HepG2 (cell line): ENCODE results near the gene TRPV4. TPM values are rescaled to one million over a fixed set of nuclear protein-coding genes. Genes with fewer than 3 reads are reported as not detected.

ENCODE experiments used
- EED ChIP-seq: sonication (generic); formaldehyde crosslinking; IDR thresholded peaks from 2 replicates; pipeline ENCODE4 v1.5.0; 2020; ENCODE audit warnings: mild to moderate bottlenecking, missing genetic modification reagents
- GRHL1 ChIP-seq: sonication (generic); formaldehyde crosslinking; conservative IDR thresholded peaks from 2 replicates; pipeline ENCODE4 v1.8.0; 2022; ENCODE audit warnings: missing genetic modification reagents
- HIVEP1 ChIP-seq: sonication (generic); formaldehyde crosslinking; IDR thresholded peaks from 2 replicates; pipeline ENCODE4 v1.4.0; 2020; ENCODE audit warnings: mild to moderate bottlenecking, missing genetic modification reagents
- HNF4A ChIP-seq: sonication (generic); formaldehyde crosslinking; IDR thresholded peaks from 2 replicates; pipeline ENCODE4 v1.4.0; 2020; ENCODE audit warnings: missing genetic modification reagents
- KDM6A ChIP-seq: IDR thresholded peaks from 2 replicates; pipeline ENCODE4 v1.6.1; 2016; ENCODE audit warnings: low read depth
- KLF11 ChIP-seq: IDR thresholded peaks from 2 replicates; pipeline ENCODE4 v1.6.1; 2016; ENCODE audit warnings: missing compliant biosample characterization
- SP5 ChIP-seq: IDR thresholded peaks from 2 replicates; pipeline ENCODE4 v1.6.1; 2016; ENCODE audit warnings: low read depth, borderline replicate concordance
- TEAD3 ChIP-seq: optimal IDR thresholded peaks from 2 replicates; pipeline ENCODE3; 2016; ENCODE audit warnings: borderline replicate concordance
- ZNF124 ChIP-seq: sonication (generic); formaldehyde crosslinking; IDR thresholded peaks from 2 replicates; pipeline ENCODE4 v1.4.0; 2020; ENCODE audit warnings: missing genetic modification reagents
- ZNF292 ChIP-seq: sonication (generic); formaldehyde crosslinking; IDR thresholded peaks from 2 replicates; pipeline ENCODE4 v1.8.1; 2022; ENCODE audit warnings: mild to moderate bottlenecking, low read depth, missing genetic modification reagents, borderline replicate concordance
- ZNF329 ChIP-seq: sonication (generic); formaldehyde crosslinking; IDR thresholded peaks from 2 replicates; pipeline ENCODE4 v1.9.0; 2021; ENCODE audit warnings: low read depth, mild to moderate bottlenecking, missing genetic modification reagents
- ZNF768 ChIP-seq: sonication (generic); formaldehyde crosslinking; IDR thresholded peaks from 2 replicates; pipeline ENCODE4 v1.4.0; 2020; ENCODE audit warnings: missing genetic modification reagents
- ZNF775 ChIP-seq: sonication (generic); formaldehyde crosslinking; IDR thresholded peaks from 2 replicates; pipeline ENCODE4 v1.4.0; 2020; ENCODE audit warnings: missing genetic modification reagents, mild to moderate bottlenecking, moderate library complexity, borderline replicate concordance
- ZNF816 ChIP-seq: sonication (generic); formaldehyde crosslinking; IDR thresholded peaks from 2 replicates; pipeline ENCODE4 v1.8.0; 2022; ENCODE audit warnings: missing genetic modification reagents, mild to moderate bottlenecking, borderline replicate concordance
- ZNF878 ChIP-seq: sonication (generic); formaldehyde crosslinking; IDR thresholded peaks from 2 replicates; pipeline ENCODE4 v1.8.1; 2023; ENCODE audit warnings: mild to moderate bottlenecking, missing genetic modification reagents, moderate library complexity
- ZSCAN12 ChIP-seq: sonication (generic); formaldehyde crosslinking; IDR thresholded peaks from 2 replicates; pipeline ENCODE4 v1.9.0; 2021; ENCODE audit warnings: mild to moderate bottlenecking, missing genetic modification reagents
- polyA plus RNA-seq, 8 experiments: library from polyadenylated mRNA; depleted of rRNA in 3 of 8; stranded (reverse) in 7 of 8; unstranded in 1 of 8; fragments of >200 nt; fragmentation: Illumina TruSeq in 4 of 8; extraction: Trizol in 4 of 8; gene quantifications; 2 replicates each; pipeline versions ENCODE4 v1.2.1 to v1.2.3, GENCODE V29; 2011 to 2016; ENCODE audit warnings: low read depth in 4 of 8, missing spikeins in 1 of 8, mixed read lengths in 1 of 8; ENCODE audit not compliant: insufficient read depth in 1 of 8
- total RNA-seq, 5 experiments: library from RNA; depleted of rRNA; stranded (reverse); fragments of >200 nt; fragmentation: Illumina TruSeq; extraction: Trizol; gene quantifications; 2 replicates each; pipeline ENCODE4 v1.2.3, GENCODE V29; 2016; ENCODE audit warnings: low read depth in 1 of 5
- TF ChIP-seq, protein P1 (sequence below): sonication (generic); formaldehyde crosslinking; IDR thresholded peaks from 2 replicates; pipeline ENCODE4 v1.5.1; 2020; ENCODE audit warnings: mild to moderate bottlenecking, missing genetic modification reagents, moderate library complexity
- TF ChIP-seq, protein P2 (sequence below): sonication (generic); formaldehyde crosslinking; IDR thresholded peaks from 2 replicates; pipeline ENCODE4 v1.5.0; 2020; ENCODE audit warnings: mild to moderate bottlenecking, missing genetic modification reagents, borderline replicate concordance
- TF ChIP-seq, protein P3 (sequence below): sonication (generic); formaldehyde crosslinking; IDR thresholded peaks from 2 replicates; pipeline ENCODE4 v1.5.0; 2020; ENCODE audit warnings: mild to moderate bottlenecking, missing genetic modification reagents
- TF ChIP-seq, protein P4 (sequence below): sonication (generic); formaldehyde crosslinking; IDR thresholded peaks from 2 replicates; pipeline ENCODE4 v1.9.0; 2022; ENCODE audit warnings: missing genetic modification reagents, mild to moderate bottlenecking, borderline replicate concordance

TRPV4 gene
- total and polyA plus RNA-seq, 2 of the 13 experiments (the other 11 are each of a cell fraction or from before 2014, with no cell fraction given), result 0.66 to 4.7 TPM

DNA sequence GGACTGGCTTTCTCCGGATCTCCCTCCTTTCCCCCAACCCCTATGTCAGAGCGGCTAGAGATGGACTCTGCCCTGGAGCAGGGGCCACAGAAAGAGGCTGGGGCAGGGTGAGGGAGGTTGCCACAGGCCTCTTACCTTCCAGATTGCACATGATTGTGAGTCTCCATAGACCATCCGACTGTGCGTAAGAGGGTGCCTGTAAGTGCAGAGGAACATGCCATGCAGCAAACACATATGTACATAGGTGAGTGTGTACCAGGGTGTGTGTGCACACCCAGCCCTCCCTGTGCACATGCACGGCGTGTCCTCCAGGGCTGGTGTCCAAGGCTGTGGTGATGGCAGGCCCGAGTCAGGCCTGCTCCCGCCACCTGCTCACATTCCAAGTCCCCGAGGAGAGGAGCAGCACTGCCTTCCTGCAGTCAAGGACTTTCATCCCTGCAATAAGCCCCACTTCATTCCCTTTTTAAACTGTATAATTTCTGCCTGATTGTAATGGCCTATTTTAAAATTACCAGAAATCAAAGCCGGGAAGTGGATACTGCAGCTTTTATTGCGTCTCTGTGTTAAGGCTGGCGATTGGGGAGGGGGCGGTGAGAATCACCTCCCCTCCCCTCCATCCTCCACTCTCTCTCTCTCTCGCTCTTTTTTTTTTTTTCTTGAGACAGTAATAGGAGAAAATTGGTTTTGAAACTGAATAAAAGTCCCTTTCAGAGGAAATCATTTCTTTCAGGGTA is 91.1 kb downstream of the TRPV4 start (continued):
- TF ChIP-seq, protein P1, sequence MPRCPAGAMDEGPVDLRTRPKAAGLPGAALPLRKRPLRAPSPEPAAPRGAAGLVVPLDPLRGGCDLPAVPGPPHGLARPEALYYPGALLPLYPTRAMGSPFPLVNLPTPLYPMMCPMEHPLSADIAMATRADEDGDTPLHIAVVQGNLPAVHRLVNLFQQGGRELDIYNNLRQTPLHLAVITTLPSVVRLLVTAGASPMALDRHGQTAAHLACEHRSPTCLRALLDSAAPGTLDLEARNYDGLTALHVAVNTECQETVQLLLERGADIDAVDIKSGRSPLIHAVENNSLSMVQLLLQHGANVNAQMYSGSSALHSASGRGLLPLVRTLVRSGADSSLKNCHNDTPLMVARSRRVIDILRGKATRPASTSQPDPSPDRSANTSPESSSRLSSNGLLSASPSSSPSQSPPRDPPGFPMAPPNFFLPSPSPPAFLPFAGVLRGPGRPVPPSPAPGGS (CRISPR knock-in tag), result no peak
- TF ChIP-seq ZNF816, result no peak
- no peak for TF ChIP-seq GRHL1 (CRISPR knock-in tag)
- TF ChIP-seq ZNF292 (CRISPR knock-in tag), result peak; percentile 58; the same call in 1 of the 2 replicates
- TF ChIP-seq, protein P2, sequence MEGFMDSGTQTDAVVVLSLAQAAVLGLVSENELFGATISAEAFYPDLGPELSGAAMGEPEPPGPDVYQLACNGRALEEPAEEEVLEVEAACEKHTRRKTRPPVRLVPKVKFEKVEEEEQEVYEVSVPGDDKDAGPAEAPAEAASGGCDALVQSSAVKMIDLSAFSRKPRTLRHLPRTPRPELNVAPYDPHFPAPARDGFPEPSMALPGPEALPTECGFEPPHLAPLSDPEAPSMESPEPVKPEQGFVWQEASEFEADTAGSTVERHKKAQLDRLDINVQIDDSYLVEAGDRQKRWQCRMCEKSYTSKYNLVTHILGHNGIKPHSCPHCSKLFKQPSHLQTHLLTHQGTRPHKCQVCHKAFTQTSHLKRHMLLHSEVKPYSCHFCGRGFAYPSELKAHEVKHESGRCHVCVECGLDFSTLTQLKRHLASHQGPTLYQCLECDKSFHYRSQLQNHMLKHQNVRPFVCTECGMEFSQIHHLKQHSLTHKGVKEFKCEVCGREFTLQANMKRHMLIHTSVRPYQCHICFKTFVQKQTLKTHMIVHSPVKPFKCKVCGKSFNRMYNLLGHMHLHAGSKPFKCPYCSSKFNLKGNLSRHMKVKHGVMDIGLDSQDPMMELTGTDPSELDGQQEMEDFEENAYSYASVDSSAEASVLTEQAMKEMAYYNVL, result peak; percentile 18; the same call in 1 of the 2 replicates
- TF ChIP-seq KDM6A (CRISPR knock-in tag), result peak; percentile 76; the same call in 1 of the 2 replicates
- TF ChIP-seq ZNF878 (CRISPR knock-in tag), result no peak
- TF ChIP-seq, protein P3, sequence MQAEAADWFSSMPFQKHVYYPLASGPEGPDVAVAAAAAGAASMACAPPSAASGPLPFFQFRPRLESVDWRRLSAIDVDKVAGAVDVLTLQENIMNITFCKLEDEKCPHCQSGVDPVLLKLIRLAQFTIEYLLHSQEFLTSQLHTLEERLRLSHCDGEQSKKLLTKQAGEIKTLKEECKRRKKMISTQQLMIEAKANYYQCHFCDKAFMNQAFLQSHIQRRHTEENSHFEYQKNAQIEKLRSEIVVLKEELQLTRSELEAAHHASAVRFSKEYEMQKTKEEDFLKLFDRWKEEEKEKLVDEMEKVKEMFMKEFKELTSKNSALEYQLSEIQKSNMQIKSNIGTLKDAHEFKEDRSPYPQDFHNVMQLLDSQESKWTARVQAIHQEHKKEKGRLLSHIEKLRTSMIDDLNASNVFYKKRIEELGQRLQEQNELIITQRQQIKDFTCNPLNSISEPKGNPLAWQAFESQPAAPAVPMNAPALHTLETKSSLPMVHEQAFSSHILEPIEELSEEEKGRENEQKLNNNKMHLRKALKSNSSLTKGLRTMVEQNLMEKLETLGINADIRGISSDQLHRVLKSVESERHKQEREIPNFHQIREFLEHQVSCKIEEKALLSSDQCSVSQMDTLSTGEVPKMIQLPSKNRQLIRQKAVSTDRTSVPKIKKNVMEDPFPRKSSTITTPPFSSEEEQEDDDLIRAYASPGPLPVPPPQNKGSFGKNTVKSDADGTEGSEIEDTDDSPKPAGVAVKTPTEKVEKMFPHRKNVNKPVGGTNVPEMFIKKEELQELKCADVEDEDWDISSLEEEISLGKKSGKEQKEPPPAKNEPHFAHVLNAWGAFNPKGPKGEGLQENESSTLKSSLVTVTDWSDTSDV, result no peak
- TF ChIP-seq ZNF775 (CRISPR knock-in tag), result no peak
- TF ChIP-seq EED (CRISPR knock-in tag), result peak; percentile 33; the same call in 1 of the 2 replicates
- TF ChIP-seq ZNF124 (CRISPR knock-in tag), result peak; percentile 89
- peak; percentile 5; the same call in 1 of the 2 replicates for TF ChIP-seq ZNF768 (CRISPR knock-in tag)
- TF ChIP-seq KLF11 (CRISPR knock-in tag), result 0 out of 2 replicates have a peak, but pooled peaks have one; percentile 29
- TF ChIP-seq ZSCAN12 (CRISPR knock-in tag), result no peak
- TF ChIP-seq, protein P4, sequence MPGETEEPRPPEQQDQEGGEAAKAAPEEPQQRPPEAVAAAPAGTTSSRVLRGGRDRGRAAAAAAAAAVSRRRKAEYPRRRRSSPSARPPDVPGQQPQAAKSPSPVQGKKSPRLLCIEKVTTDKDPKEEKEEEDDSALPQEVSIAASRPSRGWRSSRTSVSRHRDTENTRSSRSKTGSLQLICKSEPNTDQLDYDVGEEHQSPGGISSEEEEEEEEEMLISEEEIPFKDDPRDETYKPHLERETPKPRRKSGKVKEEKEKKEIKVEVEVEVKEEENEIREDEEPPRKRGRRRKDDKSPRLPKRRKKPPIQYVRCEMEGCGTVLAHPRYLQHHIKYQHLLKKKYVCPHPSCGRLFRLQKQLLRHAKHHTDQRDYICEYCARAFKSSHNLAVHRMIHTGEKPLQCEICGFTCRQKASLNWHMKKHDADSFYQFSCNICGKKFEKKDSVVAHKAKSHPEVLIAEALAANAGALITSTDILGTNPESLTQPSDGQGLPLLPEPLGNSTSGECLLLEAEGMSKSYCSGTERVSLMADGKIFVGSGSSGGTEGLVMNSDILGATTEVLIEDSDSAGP (CRISPR knock-in tag), result peak; percentile 69; the same call in 1 of the 2 replicates
- no peak for TF ChIP-seq HIVEP1
- TF ChIP-seq ZNF329 (CRISPR knock-in tag), result no peak
- peak; percentile 55 for TF ChIP-seq TEAD3 (CRISPR knock-in tag)
- no peak for TF ChIP-seq SP5 (CRISPR knock-in tag)
- peak; percentile 95 for TF ChIP-seq HNF4A
